ENCODE data around the gene PSME4. TPM values are rescaled to one million over a fixed set of nuclear protein-coding genes. Genes with fewer than 3 reads are reported as not detected.
"Not testable (repeated sequence)": the region's sequence is repeated elsewhere in the genome, so short reads cannot be mapped to it uniquely, and the experiment has no call there.

Gene PSME4
- total RNA-seq, 1 donor from 2014 or later, result 63.6 TPM

DNA sequence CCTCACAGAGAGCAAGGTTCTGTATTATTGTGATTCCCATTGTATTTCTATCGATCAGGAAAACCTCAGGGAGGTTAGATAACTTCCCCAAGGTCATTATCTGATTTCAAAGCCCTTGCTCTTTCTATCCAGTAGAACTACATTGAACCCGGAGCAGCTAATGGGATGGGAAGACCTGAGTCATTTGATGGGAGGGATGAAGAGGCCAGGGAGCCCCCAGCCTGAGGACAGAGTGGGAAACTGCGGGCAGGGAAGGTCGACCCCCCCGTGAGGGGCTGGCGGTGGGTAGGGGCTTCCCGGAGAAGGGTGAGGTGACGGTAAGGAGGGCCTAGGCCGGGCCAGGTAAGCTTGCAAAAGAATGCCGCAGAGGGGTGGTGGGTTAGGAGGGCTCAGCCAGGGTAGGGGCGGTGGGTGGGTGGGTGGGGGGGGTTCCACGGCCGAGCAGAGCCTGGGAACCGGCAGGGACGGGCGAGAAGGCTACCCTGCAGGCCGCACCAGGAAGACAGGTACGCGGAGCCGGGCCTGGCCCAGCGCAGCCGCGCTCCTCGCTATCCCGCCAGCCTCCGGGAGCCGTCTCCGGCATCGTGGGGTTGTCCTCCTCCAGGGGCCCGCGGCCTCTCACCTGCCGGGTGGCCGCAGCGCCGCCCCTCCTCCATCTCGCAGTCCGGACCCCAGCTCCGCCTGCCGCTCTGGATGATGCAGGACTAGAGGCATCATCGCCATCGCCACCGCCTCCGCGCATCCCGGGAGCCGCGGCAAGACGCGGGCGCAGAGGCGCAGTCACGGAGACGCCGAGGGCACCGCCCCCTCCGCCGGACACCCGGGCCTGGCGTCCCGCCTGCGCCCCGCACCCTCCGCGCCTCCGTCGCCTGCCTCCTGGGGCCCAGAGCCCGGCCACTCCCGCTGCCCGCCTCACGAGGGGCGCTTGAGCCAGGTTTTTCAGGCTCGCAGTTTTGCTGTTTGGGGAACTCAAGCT, 111.3 kb downstream of the PSME4 start, which contains the start of gene GPR75:
TSS of gene GPR75 (minus strand) at position 762 of the 976 bp plus-strand sequence. CDS start 5,211 bp downstream, outside the sequence.
- peaks cover 18% of the 10 kb centered on the region for H3K36me3 ChIP-seq
- H3K27ac ChIP-seq (replicated peaks), result no peak within 1 kb of the TSS
- H3K27me3 ChIP-seq (ENCODE audit: low read depth), result no peaks in the 10 kb centered on the region
- intact Hi-C loops (cut with micrococcal nuclease), result no loop called here
- H3K4me3 ChIP-seq, result peak within 1 kb of the TSS; percentile 54
- no peaks in the 10 kb centered on the region for H3K9me3 ChIP-seq (replicated peaks)
- TF ChIP-seq, protein P1, sequence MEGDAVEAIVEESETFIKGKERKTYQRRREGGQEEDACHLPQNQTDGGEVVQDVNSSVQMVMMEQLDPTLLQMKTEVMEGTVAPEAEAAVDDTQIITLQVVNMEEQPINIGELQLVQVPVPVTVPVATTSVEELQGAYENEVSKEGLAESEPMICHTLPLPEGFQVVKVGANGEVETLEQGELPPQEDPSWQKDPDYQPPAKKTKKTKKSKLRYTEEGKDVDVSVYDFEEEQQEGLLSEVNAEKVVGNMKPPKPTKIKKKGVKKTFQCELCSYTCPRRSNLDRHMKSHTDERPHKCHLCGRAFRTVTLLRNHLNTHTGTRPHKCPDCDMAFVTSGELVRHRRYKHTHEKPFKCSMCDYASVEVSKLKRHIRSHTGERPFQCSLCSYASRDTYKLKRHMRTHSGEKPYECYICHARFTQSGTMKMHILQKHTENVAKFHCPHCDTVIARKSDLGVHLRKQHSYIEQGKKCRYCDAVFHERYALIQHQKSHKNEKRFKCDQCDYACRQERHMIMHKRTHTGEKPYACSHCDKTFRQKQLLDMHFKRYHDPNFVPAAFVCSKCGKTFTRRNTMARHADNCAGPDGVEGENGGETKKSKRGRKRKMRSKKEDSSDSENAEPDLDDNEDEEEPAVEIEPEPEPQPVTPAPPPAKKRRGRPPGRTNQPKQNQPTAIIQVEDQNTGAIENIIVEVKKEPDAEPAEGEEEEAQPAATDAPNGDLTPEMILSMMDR (IDR thresholded peaks at IDR 0.05; ENCODE audit: borderline replicate concordance), result no peak
- peak; percentile 29 for DNase-seq
- peaks cover 20% of the 10 kb centered on the region for H3K4me1 ChIP-seq

DNA sequence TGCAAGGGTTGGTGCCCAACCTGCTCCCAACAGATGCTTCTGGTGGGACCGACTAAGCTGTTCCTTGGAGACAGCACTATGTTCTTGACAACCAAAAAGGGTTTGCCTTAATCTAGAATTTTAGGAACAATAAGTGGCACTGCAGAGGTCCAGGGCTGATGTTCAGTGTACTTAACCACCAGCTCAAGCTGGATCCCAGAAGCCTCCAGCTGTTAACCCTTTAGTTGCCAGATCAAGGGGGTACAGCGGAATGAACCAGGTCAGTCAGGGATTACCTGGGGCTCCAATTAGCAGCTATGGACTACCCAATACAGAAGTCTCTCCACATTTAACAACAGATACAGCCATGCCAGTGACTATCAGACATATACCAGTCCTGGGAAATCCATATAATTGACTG, 114.5 kb downstream of the PSME4 start:
- TF ChIP-seq, protein P1 (IDR thresholded peaks at IDR 0.05; ENCODE audit: borderline replicate concordance), result no peak
- no peak overlapping the region for H3K4me3 ChIP-seq
- H3K9me3 ChIP-seq (replicated peaks), result no peaks in the 10 kb centered on the region
- H3K36me3 ChIP-seq, result peaks cover 17% of the 10 kb centered on the region
- no peak overlapping the region for H3K27ac ChIP-seq (replicated peaks)
- no peaks in the 10 kb centered on the region for H3K27me3 ChIP-seq (ENCODE audit: low read depth)
- H3K4me1 ChIP-seq, result peaks cover 10% of the 10 kb centered on the region
- DNase-seq, result no peak
- intact Hi-C loops (cut with micrococcal nuclease), result no loop called here

DNA sequence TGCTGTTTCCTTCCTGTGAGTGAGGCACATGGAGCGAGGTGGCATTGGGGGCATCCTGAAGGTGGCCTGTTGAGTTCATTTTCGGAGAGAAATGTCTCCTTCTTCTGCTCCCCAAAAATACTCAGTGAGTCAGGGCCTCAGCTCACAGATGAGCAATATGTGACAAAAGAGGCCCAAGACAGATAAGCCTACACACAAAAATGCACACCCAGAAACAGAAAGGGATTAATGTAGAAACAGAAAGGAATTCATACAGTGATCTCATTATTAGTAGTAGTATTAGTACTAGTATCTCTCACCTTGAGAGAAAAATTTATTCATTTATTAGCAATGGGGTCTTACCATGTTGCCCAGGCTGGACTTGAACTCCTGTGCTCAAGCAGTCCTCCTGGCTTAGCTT, 116.1 kb downstream of the PSME4 start:
- no peak for DNase-seq
- H3K27ac ChIP-seq (replicated peaks), result no peak overlapping the region
- no peaks in the 10 kb centered on the region for H3K27me3 ChIP-seq (ENCODE audit: low read depth)
- TF ChIP-seq, protein P1 (IDR thresholded peaks at IDR 0.05; ENCODE audit: borderline replicate concordance), result no peak
- H3K4me1 ChIP-seq, result peaks cover 3% of the 10 kb centered on the region
- intact Hi-C loops (cut with micrococcal nuclease), result no loop called here
- no peak overlapping the region for H3K4me3 ChIP-seq
- no peaks in the 10 kb centered on the region for H3K9me3 ChIP-seq (replicated peaks)
- peaks cover 17% of the 10 kb centered on the region for H3K36me3 ChIP-seq

DNA sequence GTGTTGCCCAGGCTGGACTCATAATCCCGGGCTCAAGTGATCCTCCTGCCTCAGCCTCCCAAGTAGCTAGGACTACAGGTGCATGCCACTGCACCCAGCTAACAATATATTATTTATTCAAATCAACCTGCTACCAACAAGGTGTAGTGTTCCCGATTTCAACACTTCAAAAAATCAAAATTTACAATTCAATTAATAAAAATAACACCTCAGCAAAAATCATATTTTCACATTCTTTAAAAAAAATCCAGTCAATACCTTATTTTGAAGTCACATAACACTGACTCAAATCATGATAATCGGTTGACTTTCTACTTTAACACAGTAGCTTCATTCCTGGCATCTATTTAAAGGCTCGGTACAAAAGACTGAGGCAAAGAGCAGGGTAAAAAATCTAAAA, 118.3 kb downstream of the PSME4 start:
- Histone ChIP-seq H3K27ac (replicated peaks) (no peak overlapping the region), H3K9me3 (replicated peaks) (no peaks in the 10 kb centered on the region), H3K36me3 (peaks cover 23% of the 10 kb centered on the region), H3K4me3 (no peak overlapping the region), H3K27me3 (ENCODE audit: low read depth) (no peaks in the 10 kb centered on the region), H3K4me1 (no peaks in the 10 kb centered on the region)
- DNase-seq, result no peak
- TF ChIP-seq, protein P1 (IDR thresholded peaks at IDR 0.05; ENCODE audit: borderline replicate concordance), result no peak
- intact Hi-C loops (cut with micrococcal nuclease), result no loop called here

DNA sequence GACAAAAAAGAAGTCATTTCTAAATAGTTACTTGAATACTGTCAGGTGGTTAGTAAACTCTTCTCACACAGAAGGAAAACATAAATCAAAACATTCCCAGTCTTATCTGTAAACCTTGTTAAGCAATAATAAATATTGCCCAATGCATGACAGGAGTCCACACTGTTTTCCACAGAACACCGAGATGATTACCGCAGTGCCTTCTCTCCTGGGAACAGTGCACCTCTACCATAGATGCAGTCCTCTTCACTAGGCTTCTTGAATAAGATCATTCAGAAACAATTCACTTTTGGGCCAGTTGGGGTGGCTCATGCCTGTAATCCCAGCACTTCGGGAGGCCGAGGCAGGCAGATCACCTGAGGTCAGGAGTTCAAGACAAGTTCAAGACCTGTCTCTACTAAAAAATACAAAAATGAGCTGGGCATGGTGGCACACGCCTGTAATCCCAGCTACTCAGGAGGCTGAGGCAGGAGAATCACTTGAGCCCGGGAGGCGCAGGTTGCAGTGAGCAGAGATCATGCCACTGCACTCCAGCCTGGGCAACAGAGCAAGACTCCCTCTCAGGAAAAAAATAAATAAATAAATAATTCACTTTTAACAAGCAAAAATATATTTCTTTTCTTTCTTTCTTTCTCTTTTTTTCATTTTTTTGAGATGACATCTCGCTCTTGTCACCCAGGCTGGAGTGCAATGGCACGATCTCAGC, 119.6 kb downstream of the PSME4 start:
- H3K9me3 ChIP-seq (replicated peaks); H3K27ac ChIP-seq (replicated peaks); intact Hi-C loops (cut with micrococcal nuclease); H3K4me3 ChIP-seq; DNase-seq; H3K27me3 ChIP-seq (ENCODE audit: low read depth); H3K4me1 ChIP-seq: not testable (repeated sequence)
- peaks cover 23% of the 10 kb centered on the region for H3K36me3 ChIP-seq

Data from left ventricle myocardium inferior (tissue), 1 donor.